ENCODE results near the gene ZNF771. TPM values are rescaled to one million over a fixed set of nuclear protein-coding genes. Genes with fewer than 3 reads are reported as not detected.

Gene ZNF771
- total RNA-seq, 1 donor from 2014 or later = 12.0 TPM

DNA sequence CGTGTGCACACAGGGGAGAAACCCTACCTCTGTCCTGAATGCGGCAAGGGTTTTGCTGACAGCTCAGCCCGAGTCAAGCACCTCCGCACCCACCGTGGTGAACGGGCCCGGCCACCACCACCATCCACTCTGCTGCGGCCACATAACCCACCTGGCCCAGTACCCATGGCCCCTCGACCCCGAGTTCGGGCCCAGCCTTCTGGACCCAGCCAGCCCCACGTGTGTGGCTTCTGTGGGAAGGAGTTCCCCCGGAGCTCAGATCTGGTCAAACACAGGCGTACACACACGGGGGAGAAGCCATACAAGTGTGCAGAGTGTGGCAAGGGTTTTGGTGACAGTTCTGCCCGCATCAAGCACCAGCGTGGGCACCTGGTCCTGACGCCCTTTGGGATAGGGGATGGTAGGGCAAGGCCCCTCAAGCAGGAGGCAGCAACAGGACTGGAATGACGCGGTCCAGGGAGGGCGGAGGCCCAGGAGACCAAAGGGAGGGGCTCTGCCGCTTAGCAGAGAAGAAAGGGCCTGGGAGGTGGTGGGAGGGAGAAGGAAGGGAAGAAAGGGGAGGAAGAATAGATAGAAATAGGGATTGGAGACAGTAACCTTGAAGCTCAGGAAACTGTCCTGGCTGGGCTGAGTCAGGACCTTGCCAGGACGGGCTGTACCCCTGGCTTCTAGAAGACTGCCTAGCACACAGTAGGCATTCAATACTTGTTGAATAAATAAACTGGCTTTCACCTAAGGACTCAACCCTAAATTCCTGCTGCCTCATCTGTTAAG is 8.6 kb upstream of the ZNF771 start:
- no peak for DNase-seq (ENCODE audit: low spot score)

DNA sequence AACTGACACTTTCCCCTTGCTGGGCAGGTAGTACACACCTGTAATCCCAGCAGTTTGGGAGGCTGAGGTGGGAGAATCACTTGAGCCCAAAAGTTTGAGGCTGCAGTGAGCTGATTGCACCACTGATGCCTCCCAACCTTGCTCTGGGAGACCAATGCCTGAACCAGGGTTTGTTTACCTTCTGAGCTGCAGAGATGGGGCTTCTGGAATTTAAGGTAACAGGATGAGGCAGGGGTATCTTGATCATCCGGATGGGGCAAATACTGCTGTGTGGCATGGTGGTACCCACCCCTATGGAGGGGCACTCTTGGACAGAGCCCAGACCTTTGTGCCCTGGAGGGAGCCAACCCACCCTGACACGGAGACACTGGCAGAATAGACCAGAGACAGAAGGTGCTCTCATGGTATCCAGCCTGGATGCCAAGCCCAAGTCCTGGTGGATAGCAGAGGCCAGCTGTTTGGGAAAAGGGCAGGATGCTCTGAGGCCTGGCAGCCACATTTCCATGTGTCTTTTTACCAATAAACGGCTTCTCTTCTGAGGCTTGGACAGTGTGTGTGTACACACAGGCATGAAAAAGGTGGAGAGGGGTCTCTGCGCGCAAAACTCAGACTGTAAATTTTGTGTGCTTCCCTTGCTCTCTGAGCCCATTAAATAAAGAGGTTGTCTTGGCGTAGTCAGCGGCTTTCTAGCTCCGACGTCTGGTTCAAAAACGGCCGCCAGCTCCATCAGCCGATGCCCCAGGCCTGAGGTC is 7.8 kb upstream of the ZNF771 start:
- no peak for DNase-seq (ENCODE audit: low spot score)

DNA sequence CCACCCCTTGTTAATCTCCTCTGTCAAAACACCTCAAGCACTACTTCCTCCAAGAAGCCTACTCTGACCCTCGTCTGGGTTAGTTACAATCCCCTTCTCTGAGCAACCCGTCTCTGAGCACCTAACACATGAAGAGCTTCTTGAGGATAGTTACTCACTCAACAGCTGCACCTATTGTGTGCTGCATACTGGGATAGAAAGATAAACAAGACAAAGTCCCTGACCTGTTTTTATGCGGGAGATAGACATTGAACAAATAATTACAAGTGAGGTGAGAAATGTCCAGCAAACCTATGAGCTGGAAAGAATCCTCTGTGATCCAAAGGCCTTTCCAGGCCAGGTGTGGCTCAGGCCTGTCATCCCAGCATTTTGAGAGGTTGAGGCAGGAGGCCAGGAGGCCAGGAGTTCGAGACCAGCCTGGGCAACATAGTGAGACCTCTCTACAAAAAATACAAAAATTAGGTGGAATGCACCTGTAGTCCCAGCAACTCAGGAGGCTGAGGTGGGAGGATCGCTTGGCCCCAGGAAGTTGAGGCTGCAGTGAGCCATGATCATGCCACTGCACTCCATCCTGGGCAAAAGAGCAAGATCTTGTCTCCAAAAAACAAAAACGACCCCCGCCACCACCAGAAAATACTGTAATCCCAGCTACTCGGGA is 5.5 kb upstream of the ZNF771 start:
- no peak for DNase-seq (ENCODE audit: low spot score)

DNA sequence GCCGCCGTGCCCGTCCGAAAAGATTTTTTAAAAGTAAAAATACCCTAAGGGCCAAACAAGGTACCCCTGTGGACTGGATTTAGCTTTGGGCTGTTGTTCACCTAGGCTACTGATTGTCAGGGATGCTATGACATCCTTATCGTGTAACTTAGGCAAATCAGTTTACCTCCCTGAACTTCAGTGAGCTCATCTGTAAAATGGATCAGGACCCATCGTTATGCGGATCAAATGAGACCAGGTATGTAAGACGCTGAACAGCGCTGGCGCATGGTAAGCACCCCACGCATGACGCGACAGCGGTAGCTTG is 658 bp upstream of the ZNF771 start:
- DNase-seq (ENCODE audit: low spot score) = no peak

DNA sequence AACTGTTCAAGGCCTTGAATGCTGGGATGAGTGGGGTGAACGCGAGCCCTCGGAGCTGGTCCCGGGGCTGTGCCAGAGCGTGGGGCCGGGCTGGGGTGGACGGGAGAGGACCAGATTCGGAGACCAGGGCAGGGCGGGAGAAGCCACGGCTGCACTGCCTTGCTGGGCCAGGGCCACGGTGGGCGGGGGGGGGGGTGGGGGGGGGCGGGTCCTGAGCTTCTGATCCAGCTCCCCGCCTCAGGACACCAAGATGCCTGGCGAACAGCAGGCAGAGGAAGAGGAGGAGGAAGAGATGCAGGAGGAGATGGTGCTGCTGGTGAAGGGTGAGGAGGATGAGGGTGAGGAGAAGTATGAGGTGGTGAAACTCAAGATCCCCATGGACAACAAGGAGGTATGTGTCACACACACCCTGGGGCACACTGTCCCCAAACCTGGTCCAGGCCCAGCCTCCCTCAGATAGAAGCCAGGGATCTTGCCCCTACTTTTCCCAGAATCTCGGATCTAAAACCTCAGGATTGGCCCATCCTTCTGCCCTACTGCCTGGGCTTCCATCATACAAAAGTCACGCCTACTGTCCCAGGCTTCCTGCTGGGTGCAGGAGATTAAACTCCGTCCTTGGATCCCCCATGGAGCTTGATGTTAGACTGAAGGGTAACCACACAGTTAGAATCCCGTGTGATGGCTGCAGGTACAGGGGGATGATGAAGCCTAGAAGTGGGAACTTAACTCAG is 563 bp downstream of the ZNF771 start:
- DNase-seq (ENCODE audit: low spot score) = no peak

DNA sequence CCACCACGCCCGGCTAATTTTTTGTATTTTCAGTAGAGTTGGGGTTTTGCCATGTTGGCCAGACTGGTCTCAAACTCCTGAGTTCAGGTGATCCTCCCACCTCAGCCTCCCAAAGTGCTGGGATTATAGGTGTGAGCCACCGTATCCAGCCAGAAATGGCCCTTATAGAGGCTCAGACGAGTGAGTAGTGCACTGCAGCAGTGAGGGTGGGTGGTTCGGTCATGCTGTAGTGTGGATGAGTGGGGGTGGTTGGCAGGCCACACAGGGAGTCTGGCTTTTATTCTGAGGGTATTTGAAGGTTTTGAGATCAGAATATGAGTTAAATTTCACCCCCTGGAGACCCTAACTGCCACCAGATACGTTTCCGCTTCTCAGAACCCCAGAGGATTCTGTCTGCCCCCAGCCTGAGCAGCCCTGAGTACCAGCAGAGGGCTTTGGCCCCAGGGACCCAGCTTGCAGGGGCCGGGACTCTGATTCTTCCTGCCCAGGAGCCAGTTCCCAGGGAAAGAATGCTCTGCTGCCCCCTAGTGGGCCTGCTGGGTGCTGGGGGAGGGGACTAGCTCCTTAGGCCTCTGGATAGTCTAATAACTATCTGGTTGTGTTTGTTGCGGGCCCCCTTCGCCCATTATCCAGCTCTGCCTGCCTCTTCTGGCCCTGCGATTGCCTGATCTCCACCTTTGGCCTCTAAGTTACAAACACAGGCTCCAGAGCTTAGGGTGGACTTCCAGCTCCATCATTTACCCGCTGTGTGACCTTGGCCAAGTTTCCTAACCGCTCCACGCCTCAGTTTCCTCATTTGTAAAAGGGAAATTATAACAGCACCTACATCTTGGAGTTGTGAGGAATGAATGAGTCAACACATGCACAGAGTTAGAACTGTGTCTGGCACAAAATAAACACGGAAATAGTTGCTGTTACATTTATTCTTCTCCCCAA is 2.0 kb downstream of the ZNF771 start:
- peak; percentile 91 for DNase-seq (ENCODE audit: low spot score)

DNA sequence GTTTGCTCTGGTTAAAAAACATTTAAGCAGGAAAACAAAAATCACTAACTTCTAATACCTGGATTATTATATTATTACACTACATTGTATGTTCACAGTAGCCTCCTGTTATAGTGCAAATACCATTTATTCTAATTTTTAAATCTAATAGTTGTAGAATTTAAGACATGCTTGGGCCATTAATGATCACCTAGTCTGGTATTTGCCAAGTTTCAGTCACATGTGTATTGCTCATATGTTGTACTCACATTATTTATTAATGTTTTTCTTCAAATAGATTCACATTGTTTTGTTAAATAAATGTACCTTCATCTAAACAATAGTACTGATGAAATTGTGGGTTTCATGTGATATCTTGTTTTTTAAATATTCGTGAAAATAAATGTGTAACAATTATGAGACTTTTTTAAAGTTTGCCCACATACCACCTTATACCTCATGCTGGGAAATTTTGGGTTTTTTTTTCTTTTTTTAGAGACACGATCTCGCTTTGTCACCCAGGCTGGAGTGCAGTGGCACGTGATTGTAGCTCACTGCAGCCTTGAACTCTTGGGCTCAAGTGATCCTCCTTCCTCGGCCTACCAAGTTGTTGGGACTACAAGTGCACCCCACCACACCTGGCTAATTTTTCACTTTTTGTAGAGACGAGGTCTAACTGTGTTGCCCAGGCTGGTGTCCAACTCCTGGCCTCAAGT is 5.9 kb downstream of the ZNF771 start:
- no peak for DNase-seq (ENCODE audit: low spot score)

DNA sequence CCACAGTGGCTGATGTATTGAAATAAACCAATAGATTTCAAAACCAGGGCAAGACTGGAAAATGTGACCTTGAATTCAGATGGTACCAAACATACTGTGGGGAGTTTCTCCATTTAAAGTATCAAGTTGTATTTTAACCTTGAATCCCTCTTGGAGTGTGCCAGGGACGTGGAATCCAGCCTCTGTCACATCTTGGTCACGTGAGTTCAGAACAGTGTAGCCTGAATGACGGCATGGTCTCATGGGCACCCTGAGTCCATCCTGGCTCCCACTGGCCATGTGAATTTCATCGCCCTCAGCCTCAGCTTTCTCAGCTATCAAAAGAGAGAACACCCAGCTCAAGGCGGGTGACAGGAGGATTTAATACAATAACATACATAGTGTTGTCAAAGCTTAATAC is 6.8 kb downstream of the ZNF771 start:
- no peak for DNase-seq (ENCODE audit: low spot score)

DNA sequence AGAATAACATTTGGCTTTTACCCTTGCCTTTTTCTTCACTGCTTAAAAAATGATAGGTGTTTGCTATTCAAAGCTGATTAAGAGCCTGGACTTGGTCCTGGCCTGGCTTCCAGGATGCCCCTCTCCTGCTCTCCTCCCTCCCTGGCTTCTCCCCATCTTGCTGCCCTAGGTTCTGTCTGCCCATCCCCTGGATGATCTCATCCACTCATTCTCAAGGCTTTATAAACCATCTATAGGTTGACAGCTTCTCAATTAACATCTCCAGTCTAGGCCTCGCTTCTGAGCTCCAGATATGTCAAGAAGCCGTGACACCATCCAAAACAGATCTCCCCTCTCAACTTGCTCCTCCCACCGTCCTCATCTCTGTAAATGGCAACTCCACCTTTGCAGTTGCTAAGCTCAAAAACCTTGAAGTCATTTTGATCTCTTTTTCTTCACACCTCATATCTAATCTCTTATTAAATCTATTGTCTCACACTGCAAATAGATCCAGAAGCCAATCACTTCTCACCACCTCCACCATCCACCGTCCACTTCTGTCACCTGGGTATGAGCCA is 8.7 kb downstream of the ZNF771 start:
- no peak for DNase-seq (ENCODE audit: low spot score)

DNA sequence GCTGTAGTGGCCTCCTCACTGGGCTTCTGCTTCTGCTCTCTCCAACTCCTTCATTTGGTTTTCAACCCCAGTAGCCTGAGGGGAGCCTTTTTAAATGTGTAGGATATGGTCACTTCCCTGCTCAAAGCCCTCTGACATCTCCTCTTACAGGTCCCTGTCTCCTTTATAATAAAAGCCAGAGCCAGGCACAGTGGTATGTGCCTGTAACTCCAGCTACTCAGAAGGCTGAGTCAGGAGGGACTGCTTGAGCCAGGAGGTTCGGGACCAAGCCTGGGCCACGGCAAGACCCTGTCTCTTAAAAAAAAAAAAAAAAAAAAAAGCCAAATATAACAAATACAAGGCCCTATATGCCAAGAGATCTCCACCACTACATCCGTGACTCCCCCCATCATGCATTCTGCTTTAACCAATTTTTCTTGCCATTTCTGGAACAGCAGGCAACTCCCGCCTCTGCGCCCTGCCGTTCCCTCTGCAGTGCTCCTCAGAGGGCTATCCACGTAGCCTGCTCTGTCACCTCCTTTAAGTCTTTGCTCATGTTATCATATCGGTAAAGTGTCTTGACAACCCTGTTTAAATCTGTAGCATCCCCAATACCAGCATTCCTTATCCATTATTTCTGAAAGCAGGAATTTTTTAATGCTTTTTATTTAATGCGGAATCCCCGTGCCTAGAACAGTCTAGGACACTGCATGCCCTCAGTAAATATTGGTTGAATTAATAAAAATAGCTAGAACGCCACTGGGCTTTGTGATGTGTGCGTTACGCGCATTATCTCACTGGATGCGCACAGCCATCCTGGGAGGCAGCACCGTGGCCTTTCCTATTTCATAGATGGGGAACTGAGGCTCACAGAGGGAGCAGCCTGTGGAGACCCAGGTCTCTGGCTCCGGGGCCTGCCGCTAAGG is 9.5 kb downstream of the ZNF771 start:
- DNase-seq (ENCODE audit: low spot score) = no peak

DNA sequence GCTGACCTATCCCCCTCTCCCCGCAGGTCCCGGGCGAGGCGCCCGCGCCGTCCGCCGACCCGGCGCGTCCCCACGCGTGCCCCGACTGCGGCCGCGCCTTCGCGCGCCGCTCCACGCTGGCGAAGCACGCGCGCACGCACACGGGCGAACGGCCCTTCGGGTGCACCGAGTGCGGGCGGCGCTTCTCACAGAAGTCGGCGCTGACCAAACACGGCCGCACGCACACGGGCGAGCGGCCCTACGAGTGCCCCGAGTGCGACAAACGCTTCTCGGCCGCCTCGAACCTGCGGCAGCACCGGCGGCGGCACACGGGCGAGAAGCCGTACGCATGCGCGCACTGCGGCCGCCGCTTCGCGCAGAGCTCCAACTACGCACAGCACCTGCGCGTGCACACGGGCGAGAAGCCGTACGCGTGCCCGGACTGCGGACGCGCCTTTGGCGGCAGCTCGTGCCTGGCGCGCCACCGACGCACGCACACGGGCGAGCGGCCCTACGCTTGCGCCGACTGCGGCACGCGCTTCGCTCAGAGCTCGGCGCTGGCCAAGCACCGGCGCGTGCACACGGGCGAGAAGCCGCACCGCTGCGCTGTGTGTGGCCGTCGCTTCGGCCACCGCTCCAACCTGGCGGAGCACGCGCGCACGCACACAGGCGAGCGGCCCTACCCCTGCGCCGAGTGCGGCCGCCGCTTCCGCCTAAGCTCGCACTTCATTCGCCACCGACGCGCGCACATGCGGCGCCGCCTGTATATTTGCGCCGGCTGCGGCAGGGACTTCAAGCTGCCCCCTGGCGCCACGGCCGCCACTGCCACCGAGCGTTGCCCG is 10.3 kb downstream of the ZNF771 start:
- DNase-seq (ENCODE audit: low spot score) = peak; percentile 91

DNA sequence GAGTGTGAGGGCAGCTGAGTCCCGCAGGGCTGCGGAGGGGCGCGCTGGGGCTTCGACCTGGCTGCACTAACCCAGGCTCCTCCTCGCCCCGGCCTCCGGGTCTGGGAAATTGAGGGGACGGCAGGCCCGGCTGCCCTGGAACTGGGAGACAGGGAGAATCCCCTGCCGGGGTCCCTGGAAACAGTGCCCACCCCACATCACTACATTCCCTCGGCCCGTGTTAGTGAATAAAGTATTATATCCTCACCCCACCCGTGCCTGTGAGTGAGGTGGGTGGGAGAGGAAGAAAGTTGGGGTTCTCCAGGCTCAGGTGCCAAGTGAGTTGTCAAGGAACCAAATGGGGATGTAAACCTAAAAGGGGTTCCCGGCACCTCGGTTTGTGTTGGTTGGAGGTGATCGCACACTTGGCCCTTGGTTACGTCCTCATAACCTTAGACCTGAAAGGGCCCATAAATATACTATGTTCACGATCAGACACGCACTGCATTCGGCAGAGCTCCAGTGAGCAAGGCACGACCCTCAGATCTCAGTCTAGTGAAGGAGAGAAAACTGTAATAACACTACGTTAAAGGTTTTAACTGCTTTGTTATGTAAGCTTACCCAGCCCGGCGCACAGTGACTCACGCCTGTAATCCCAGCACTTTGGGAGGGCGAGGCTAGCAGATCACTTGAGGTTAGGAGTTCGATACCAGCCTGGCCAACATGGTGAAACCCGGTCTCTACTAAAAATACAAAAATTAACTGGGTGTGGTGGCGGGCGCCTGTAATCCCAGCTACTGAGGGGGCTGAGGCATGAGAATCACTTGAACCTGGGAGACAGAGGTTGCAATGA is 11.2 kb downstream of the ZNF771 start:
- no peak for DNase-seq (ENCODE audit: low spot score)

DNA sequence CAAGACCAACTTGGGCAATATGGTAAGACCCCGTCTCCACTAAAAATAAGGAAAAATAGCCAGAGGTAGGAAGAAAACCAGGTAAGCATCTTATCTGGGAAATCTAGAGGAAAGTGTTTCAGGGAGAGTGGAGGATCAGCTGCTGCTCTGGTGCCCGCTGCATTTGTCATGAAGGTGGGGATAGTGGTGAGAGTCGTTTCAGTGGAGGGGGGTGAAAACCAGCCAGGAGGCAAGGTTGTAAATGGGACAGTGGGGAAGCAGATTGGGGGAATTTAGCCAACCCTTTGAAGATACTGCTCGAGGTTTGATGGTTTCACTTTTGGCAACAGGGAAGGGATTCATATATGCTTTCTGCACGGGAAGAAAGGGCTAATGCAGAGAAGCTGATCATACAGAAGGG is 13.6 kb downstream of the ZNF771 start:
- DNase-seq (ENCODE audit: low spot score) = no peak

DNA sequence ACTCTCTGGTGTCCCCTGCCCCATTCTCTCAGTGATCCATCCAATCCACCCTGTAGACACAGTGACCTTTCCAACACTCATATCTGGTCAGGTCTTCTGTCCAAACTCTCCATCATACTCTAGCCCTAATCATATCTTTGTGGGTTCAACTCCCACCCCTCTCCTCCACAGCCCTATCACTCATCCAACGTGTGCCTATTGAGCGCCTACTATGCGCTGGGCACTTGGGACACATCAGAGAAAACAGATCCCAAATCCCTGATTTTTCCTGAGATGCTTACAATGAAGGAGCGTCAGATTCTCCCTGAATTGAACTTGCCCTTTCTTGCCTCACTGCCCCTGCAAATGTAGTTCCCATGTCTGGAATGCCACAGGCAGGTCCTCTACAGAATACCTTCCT is 20.6 kb downstream of the ZNF771 start:
- DNase-seq (ENCODE audit: low spot score) = no peak

DNA sequence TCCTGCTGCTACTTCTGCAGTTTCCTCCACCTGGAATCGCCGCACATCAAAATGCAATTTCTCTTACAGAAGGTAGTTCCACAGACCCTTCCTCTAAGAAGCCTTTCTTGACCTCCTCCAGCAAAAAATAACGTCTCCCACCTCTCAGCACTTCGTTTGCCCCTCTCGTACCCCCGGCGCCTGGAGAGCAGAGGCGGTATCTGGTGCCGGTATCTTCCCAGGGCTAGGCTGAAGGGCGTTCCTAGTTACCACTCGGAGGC is 21.9 kb downstream of the ZNF771 start:
- DNase-seq (ENCODE audit: low spot score) = peak; percentile 19

DNA sequence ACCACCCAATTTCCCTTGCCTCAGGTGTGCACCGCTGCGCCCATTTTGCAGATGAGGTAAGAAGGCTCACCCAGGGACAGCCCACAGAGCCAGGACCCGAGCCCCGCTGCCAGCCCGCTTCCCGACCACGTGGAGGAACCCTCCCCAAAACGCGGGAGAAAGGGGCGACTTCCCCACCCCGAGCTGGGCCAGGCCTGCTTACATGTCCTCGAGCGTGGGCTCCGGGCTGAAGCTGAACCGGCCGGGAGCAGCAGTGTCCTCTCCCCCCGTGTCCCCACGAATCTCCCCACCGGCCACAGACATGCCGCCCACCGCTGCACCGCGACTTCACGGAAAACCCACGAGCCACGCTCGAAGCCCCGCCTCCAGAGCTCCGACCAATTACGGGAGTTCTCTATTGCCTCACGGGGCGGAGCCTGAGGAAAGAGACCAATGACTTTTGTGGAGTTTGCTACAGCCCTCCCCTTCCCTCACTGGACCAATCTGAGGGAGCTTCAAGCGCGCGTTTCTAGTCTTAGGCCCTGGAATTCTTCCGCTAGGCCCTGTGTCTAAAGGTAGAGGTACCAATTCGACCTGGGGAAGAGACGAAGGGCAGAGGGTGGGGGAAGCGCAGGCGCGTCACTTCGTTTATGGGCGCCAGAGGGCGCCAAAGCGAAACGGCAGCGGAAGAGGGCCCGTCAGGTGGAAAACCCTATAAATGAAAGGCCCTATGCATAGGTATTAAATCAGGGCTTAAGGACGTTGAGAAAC is 22.4 kb downstream of the ZNF771 start, which contains the start of gene DCTPP1:
Gene DCTPP1 (minus strand): TSS at position 353 of the 750 bp plus-strand sequence. CDS start 50 bp downstream, at position 303.
- peak; percentile 99 for DNase-seq (ENCODE audit: low spot score)
